ENCODE data around the gene HTATIP2.

DNA sequence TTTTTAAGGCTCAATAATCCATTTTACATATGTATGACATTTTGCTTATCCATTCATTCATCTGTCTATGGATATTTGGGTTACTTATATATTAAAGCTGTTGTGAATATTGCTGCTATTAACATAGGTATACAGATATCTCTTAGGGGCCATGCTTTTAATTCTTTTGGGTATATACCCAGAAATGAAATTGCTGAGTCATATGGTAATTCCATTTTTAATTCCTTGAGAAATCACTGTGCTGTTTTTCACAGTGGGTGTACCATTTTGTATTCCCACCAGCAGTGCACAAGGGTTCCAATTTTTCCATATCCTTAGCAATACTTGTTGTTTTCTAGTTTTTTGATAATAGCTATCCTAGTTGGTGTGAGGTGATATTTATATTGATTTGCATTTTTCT is 43.0 kb downstream of the HTATIP2 start:
- TF ChIP-seq, protein P1, sequence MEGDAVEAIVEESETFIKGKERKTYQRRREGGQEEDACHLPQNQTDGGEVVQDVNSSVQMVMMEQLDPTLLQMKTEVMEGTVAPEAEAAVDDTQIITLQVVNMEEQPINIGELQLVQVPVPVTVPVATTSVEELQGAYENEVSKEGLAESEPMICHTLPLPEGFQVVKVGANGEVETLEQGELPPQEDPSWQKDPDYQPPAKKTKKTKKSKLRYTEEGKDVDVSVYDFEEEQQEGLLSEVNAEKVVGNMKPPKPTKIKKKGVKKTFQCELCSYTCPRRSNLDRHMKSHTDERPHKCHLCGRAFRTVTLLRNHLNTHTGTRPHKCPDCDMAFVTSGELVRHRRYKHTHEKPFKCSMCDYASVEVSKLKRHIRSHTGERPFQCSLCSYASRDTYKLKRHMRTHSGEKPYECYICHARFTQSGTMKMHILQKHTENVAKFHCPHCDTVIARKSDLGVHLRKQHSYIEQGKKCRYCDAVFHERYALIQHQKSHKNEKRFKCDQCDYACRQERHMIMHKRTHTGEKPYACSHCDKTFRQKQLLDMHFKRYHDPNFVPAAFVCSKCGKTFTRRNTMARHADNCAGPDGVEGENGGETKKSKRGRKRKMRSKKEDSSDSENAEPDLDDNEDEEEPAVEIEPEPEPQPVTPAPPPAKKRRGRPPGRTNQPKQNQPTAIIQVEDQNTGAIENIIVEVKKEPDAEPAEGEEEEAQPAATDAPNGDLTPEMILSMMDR (IDR thresholded peaks at IDR 0.05) = no peak
- no peak for TF ChIP-seq ZFX (IDR thresholded peaks at IDR 0.05; ENCODE audit: borderline replicate concordance)

Data from 22Rv1 (cell line).